A549 (cell line): ENCODE data around the gene MRLN.
"Not testable (repeated sequence)": the region's sequence is repeated elsewhere in the genome, so short reads cannot be mapped to it uniquely, and the experiment has no call there.

ENCODE experiments used
- CBX8 ChIP-seq: fragments of 200-600 bp; sonication (generic); IDR thresholded peaks from 2 replicates; pipeline ENCODE4 v1.6.1; 2016
- CEBPB ChIP-seq, 2 experiments: fragments of >200 bp in 1 of 2; sonication (Bioruptor Twin) in 1 of 2; formaldehyde crosslinking in 1 of 2; IDR thresholded peaks; 2 replicates each; pipeline ENCODE4 v1.6.1; 2012 to 2016
- CTCF ChIP-seq: fragments of >200 bp; sonication (Bioruptor Twin); formaldehyde crosslinking; IDR thresholded peaks from 3 replicates; pipeline ENCODE4 v1.5.1; 2016
- HMGXB4 ChIP-seq: fragments of 250-450 bp; sonication (Bioruptor Pico); IDR thresholded peaks from 2 replicates; pipeline ENCODE4 v1.5.0; 2021; ENCODE audit warnings: mild to moderate bottlenecking, moderate library complexity, borderline replicate concordance
- POLR2AphosphoS2 ChIP-seq: conservative IDR thresholded peaks from 2 replicates; pipeline ENCODE4 v1.6.1; 2012; ENCODE audit warnings: low read length, improper control_type of control experiment, inconsistent platforms

DNA sequence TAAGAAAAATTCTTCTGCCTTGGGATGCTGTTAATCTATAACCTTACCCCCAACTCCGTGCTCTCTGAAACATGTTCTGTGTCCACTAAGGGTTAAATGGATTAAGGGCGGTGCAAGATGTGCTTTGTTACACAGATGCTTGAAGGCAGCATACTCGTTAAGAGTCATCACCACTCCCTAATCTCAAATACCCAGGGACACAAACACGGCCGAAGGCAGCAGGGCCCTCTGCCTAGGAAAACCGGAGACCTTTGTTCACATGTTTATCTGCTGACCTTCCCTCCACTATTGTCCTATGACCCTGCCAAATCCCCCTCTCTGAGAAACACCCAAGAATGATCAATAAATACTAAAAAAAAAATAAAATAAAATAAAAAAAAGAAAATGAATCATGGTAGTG lies 8.5 kb downstream of the MRLN start:
- not testable (repeated sequence) for TF ChIP-seq CEBPB (IDR thresholded peaks at IDR 0.05); CTCF; CBX8; POLR2AphosphoS2; HMGXB4 (CRISPR knock-in tag)
